ENCODE data around the gene DOP1A. TPM values are rescaled to one million over a fixed set of nuclear protein-coding genes. Genes with fewer than 3 reads are reported as not detected.

DOP1A gene
- total RNA-seq, 6 experiments from 2014 or later = 9.5 to 15.4 (median 13.2) TPM

DNA sequence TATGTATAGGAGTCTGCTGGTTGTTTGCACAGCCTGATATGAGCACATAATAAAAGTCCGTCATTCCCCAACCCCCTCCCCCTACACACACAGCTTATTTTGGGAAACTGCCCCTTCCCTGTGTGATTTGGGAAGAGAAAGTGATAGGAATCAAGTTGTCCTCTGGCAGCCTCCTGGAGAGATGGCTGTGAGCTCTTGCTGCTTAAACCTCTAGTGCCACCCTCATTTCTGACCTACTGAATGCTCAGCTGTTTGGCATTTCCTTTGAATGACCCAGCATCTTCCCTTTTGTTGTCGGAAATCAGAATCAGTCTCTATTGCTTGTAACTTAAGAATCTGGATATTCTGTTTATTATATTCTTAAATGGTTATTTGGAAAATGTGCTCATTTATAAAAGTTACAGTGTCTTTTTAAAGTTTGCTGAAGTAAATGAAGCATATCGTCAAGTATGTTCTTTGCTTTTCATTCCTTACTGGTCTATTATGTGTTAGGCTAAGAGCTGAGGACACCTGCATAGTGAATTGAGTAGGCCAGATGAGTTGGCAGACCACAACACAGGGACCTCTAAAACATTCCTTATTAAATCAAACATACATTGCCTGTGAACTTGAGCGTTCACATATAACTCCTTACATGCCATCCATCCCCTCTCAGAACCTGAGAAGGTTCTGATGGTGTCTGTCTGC lies 131.2 kb downstream of the DOP1A start:
- peaks cover 17% of the 10 kb centered on the region; the same call in 1 of the 2 replicates for H3K36me3 Mint-ChIP-seq (ENCODE audit: low read depth)
- H3K4me1 Mint-ChIP-seq (ENCODE audit: low read depth) = peaks cover 64% of the 10 kb centered on the region
- no peaks in the 10 kb centered on the region for H3K9me3 Mint-ChIP-seq
- H3K27me3 Mint-ChIP-seq (ENCODE audit: insufficient read depth) = no peaks in the 10 kb centered on the region
- peak overlapping the region; percentile 89 for H3K27ac Mint-ChIP-seq
- DNase-seq = peak; percentile 56
- TF ChIP-seq, protein P1, sequence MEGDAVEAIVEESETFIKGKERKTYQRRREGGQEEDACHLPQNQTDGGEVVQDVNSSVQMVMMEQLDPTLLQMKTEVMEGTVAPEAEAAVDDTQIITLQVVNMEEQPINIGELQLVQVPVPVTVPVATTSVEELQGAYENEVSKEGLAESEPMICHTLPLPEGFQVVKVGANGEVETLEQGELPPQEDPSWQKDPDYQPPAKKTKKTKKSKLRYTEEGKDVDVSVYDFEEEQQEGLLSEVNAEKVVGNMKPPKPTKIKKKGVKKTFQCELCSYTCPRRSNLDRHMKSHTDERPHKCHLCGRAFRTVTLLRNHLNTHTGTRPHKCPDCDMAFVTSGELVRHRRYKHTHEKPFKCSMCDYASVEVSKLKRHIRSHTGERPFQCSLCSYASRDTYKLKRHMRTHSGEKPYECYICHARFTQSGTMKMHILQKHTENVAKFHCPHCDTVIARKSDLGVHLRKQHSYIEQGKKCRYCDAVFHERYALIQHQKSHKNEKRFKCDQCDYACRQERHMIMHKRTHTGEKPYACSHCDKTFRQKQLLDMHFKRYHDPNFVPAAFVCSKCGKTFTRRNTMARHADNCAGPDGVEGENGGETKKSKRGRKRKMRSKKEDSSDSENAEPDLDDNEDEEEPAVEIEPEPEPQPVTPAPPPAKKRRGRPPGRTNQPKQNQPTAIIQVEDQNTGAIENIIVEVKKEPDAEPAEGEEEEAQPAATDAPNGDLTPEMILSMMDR (IDR thresholded peaks at IDR 0.05) = no peak
- peak overlapping the region; percentile 58 for H3K4me3 Mint-ChIP-seq

DNA sequence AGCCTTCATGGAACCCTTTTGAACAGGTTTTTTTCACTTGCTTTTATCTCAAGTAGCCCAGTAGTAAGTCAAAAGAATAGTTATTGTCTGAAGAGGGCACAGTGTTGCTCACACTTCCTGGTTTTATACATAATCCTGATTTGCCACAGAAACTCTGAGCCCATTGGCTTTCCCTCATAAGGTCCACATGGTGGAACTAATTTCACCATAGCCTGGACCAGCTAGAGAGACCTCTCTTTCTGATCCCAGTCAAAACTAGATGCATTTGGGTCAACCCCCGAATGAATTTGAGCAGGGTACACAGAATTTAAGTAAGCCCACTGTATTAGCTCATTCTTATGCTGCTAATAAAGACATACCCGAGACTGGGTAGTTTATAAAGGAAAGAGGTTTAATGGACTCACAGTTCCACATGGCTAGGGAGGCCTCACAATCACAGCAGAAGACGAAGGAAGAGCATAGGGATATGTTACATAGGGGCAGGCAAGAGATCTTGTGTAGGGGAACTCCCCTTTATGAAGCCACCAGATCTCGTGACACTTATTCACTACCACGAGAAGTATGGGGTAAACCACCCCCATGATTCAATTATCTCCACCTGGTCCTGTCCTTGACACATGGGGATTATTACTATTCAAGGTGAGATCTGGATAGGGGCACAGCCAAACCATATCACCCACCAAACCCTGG lies 131.8 kb downstream of the DOP1A start:
- TF ChIP-seq, protein P1 (IDR thresholded peaks at IDR 0.05) = no peak
- Mint-ChIP-seq H3K4me3 (peak overlapping the region; percentile 41), H3K27me3 (ENCODE audit: insufficient read depth) (no peaks in the 10 kb centered on the region), H3K36me3 (ENCODE audit: low read depth) (peaks cover 17% of the 10 kb centered on the region; the same call in 1 of the 2 replicates), H3K9me3 (no peaks in the 10 kb centered on the region), H3K4me1 (ENCODE audit: low read depth) (peaks cover 58% of the 10 kb centered on the region), H3K27ac (peak overlapping the region; percentile 89)
- DNase-seq = no peak

DNA sequence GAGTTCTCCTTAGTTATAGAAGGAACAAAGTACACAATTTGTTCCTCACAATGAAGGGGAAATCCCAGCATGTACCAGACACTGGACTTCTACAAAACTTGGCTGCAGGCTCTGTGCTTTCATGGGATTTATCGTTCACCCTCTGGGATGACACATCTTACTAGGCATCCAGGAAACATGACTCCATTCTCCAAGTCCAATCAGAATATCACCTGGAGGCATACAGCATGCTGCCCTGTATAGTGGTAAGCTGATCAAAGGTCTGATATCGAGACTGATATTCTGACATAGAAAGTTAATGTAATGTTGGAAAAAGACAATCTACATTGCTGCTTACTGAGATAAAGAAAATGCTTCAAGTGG lies 132.4 kb downstream of the DOP1A start:
- Mint-ChIP-seq H3K4me1 (ENCODE audit: low read depth) (peaks cover 53% of the 10 kb centered on the region), H3K27me3 (ENCODE audit: insufficient read depth) (no peaks in the 10 kb centered on the region), H3K27ac (peak overlapping the region; percentile 89), H3K9me3 (no peaks in the 10 kb centered on the region), H3K36me3 (ENCODE audit: low read depth) (peaks cover 17% of the 10 kb centered on the region; the same call in 1 of the 2 replicates), H3K4me3 (0 out of 2 replicates have a peak overlapping the region, but pooled peaks have one; percentile 41)
- TF ChIP-seq, protein P1 (IDR thresholded peaks at IDR 0.05) = no peak
- DNase-seq = peak; percentile 80

DNA sequence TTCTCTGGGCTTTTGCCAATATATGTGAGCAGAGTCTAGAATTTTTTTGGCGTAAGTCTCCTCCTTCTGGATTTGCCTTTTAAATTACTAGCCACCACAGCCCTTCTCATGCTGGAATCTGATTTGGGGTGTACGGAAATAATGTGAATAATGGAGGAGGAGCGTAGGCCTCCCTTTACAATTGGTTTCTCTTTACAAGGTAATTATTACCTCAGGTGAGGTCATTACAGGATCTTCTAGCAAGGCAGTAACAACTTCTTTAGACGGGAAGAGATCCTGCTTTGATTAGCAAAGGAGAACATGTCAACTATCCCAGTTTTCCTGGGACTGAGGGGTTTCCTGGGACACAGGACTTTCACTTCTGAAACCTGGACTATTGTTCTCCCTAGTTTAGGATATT lies 134.6 kb downstream of the DOP1A start:
- Mint-ChIP-seq H3K36me3 (ENCODE audit: low read depth) (peaks cover 12% of the 10 kb centered on the region), H3K9me3 (no peaks in the 10 kb centered on the region), H3K4me3 (no peak overlapping the region), H3K27me3 (ENCODE audit: insufficient read depth) (no peaks in the 10 kb centered on the region), H3K27ac (no peak overlapping the region), H3K4me1 (ENCODE audit: low read depth) (peaks cover 38% of the 10 kb centered on the region)
- TF ChIP-seq, protein P1 (IDR thresholded peaks at IDR 0.05) = no peak
- no peak for DNase-seq

DNA sequence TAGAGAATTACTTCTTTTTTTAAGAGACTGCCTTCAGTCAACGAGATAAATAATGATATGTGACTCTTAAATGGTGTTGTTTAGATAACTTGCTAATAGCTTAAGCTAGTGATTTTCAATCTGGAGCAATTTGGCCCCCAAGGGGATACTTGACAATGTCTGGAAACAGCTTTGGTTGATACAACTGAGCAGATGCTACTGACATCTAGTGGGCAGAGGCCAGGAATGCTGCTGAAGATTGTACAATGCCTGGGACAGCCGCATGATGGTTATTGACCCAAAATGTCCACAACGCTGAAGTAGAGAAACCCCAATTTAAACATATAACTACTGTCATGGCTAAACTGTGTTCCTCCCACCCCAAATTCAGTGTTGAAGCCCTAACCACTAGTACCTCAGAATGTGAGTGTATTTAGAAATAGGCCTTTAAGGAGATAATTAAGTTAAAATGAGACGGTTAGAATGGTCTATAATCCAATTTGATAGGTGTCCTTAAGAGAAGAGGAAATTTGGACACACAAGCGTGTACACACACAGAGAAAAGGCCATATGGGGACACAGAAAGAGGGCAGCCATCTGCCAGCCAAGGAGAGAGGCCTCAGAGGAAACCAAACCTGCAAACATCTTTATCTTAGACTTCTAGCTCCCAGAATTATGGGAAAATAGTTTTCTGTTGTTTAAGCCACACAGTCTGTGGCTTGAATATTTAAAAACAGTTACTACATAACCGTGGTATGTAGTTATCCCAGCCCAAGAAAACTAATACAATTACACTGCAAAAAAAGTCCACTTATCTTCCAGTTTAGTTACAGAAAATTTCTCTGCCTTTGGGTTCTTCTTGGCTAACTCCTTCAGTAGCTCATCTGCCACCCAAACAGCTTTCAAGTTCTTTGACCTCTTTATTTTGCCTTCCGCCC lies 147.9 kb downstream of the DOP1A start:
- Mint-ChIP-seq H3K27ac (peak overlapping the region; percentile 79), H3K4me1 (ENCODE audit: low read depth) (peaks cover 22% of the 10 kb centered on the region), H3K4me3 (no peak overlapping the region), H3K36me3 (ENCODE audit: low read depth) (no peaks in the 10 kb centered on the region), H3K9me3 (no peaks in the 10 kb centered on the region), H3K27me3 (ENCODE audit: insufficient read depth) (no peaks in the 10 kb centered on the region; the same call in 1 of the 2 replicates)
- TF ChIP-seq, protein P1 (IDR thresholded peaks at IDR 0.05) = peak; percentile 89
- DNase-seq = peak; percentile 75
